Upper lobe of left lung (tissue), 4 donors: ENCODE measurements around the gene CLDN11.

Source experiments
- CTCF ChIP-seq, 6 experiments: fragments of 450-650 bp in 4 of 6; fragments of 200-600 bp in 2 of 6; sonication (generic) in 2 of 6; IDR thresholded peaks; one replicate each; pipeline ENCODE4 v1.5.1; 2016 to 2019; ENCODE audit warnings: antibody characterized with exemption in 6 of 6
- EP300 ChIP-seq, 4 donors: sonication (generic); formaldehyde crosslinking; IDR thresholded peaks; one replicate each; pipeline ENCODE4 v1.5.1; 2017; ENCODE audit warnings: antibody characterized with exemption in 4 of 4, control low read depth in 2 of 4
- POLR2A ChIP-seq, 4 donors: fragments of 450-650 bp; IDR thresholded peaks; one replicate each; pipeline ENCODE4 v1.5.1; 2016 to 2017; ENCODE audit warnings: antibody characterized with exemption in 4 of 4, mild to moderate bottlenecking in 2 of 4
- POLR2AphosphoS5 ChIP-seq, 2 donors: sonication (generic); formaldehyde crosslinking; IDR thresholded peaks; one replicate each; pipeline ENCODE4 v1.5.1; 2017; ENCODE audit warnings: antibody characterized with exemption in 2 of 2

- TF ChIP-seq POLR2AphosphoS5 (IDR thresholded peaks at IDR 0.05), result no peak
- no peak for TF ChIP-seq POLR2A (IDR thresholded peaks at IDR 0.05)
- no peak for TF ChIP-seq CTCF (IDR thresholded peaks at IDR 0.05)
- no peak for TF ChIP-seq EP300 (IDR thresholded peaks at IDR 0.05)
Observed at GRCh38 chr3:170454509-170454908, 35.8 kb downstream of the CLDN11 start.
